Keratinocyte (primary cell): ENCODE results near the gene NIPSNAP2. TPM values are rescaled to one million over a fixed set of nuclear protein-coding genes. Genes with fewer than 3 reads are reported as not detected.
A peak's percentile ranks its signal among the peaks of the same experiment; 100 is the strongest.

ENCODE experiments used
- DNase-seq: peaks from one replicate; pipeline ENCODE4 v3.0.0-alpha.2; 2011; ENCODE audit warnings: low read depth, missing footprints, low spot score
- FAIRE-seq: peaks from 2 replicates; lab custom pipeline; 2011; peaks lifted over from hg19 to GRCh38; lab: Jason Lieb, UNC
- H2AFZ ChIP-seq: 2 replicates; pipeline ENCODE4 v1.6.0; 2012; ENCODE audit warnings: low read length, control low read depth, inconsistent platforms; ENCODE audit not compliant: control insufficient read depth
- H3K27ac ChIP-seq: 2 replicates; pipeline ENCODE4 v1.5.1; 2011; ENCODE audit warnings: low read length; ENCODE audit not compliant: control insufficient read depth, insufficient read depth
- H3K27me3 ChIP-seq: 3 replicates; pipeline ENCODE4 v1.6.0; 2011; ENCODE audit warnings: low read length; ENCODE audit not compliant: control insufficient read depth, insufficient read depth; ENCODE audit errors: extremely low read depth
- H3K36me3 ChIP-seq, 2 experiments: 2 replicates in 1 of 2; 3 replicates in 1 of 2; pipeline ENCODE4 v1.5.1; 2011; ENCODE audit warnings: low read length in 2 of 2, mild to moderate bottlenecking in 1 of 2; ENCODE audit not compliant: control insufficient read depth in 2 of 2, insufficient read depth in 2 of 2; ENCODE audit errors: extremely low read depth in 1 of 2
- H3K4me1 ChIP-seq: 3 replicates; pipeline ENCODE4 v1.5.1; 2011; ENCODE audit warnings: low read length; ENCODE audit not compliant: control insufficient read depth, insufficient read depth; ENCODE audit errors: extremely low read depth
- H3K4me2 ChIP-seq: 3 replicates; pipeline ENCODE4 v1.6.0; 2011; ENCODE audit warnings: low read depth, low read length; ENCODE audit not compliant: control insufficient read depth, insufficient read depth; ENCODE audit errors: extremely low read depth
- H3K4me3 ChIP-seq, 3 experiments: fragments of 200-600 bp in 1 of 3; sonication (generic) in 1 of 3; 2 replicates in 2 of 3; 3 replicates in 1 of 3; pipeline ENCODE4 v1.5.1; 2011 to 2016; ENCODE audit warnings: low read length in 3 of 3, mild to moderate bottlenecking in 3 of 3, control low read depth in 2 of 3, inconsistent platforms in 1 of 3, low read depth in 1 of 3, mixed read lengths in 1 of 3, mixed run types in 1 of 3, moderate library complexity in 1 of 3; ENCODE audit not compliant: control insufficient read depth in 2 of 3, insufficient read depth in 2 of 3; ENCODE audit errors: extremely low read depth in 1 of 3
- H3K79me2 ChIP-seq: 2 replicates; pipeline ENCODE4 v1.6.0; 2012; ENCODE audit warnings: low read length; ENCODE audit not compliant: control insufficient read depth, insufficient read depth
- H3K9ac ChIP-seq: 3 replicates; pipeline ENCODE4 v1.6.0; 2011; ENCODE audit warnings: low read length; ENCODE audit not compliant: control insufficient read depth, insufficient read depth; ENCODE audit errors: extremely low read depth
- H3K9me1 ChIP-seq: 3 replicates; pipeline ENCODE4 v1.6.0; 2011; ENCODE audit warnings: low read length; ENCODE audit not compliant: control insufficient read depth, insufficient read depth; ENCODE audit errors: extremely low read depth
- H3K9me3 ChIP-seq: 2 replicates; pipeline ENCODE4 v1.5.1; 2012; ENCODE audit warnings: low read depth, low read length; ENCODE audit not compliant: control insufficient read depth
- H4K20me1 ChIP-seq: 3 replicates; pipeline ENCODE4 v1.6.0; 2011; ENCODE audit warnings: low read length; ENCODE audit not compliant: control insufficient read depth, insufficient read depth; ENCODE audit errors: extremely low read depth
- EZH2 ChIP-seq: IDR thresholded peaks from one replicate; pipeline ENCODE4 v1.6.1; 2012; ENCODE audit warnings: inconsistent platforms, mild to moderate bottlenecking, low read length, moderate library complexity
- dilution Hi-C: fragments of 300-500 bp; cut with MboI; formaldehyde crosslinking; loops from one replicate; pipeline ENCODE4 v1.7.0; 2020; ENCODE audit warnings: low sequenced_read_pairs; ENCODE audit not compliant: extremely low pct_ligation_motif_present
- polyA minus RNA-seq, 3 experiments: library from RNA; depleted of rRNA, polyadenylated mRNA; stranded (reverse); fragments of >200 nt; gene quantifications; 1 replicate in 1 of 3; 2 replicates in 1 of 3; 3 replicates in 1 of 3; pipeline ENCODE4 v1.2.3, GENCODE V29; 2011
- polyA plus RNA-seq, 5 experiments: library from polyadenylated mRNA; depleted of rRNA in 3 of 5; stranded (reverse) in 3 of 5; stranded (forward) in 1 of 5; unstranded in 1 of 5; fragments of >200 nt; gene quantifications; 1 replicate in 1 of 5; 2 replicates in 3 of 5; 3 replicates in 1 of 5; pipeline versions ENCODE4 v1.2.1 to v1.2.3, GENCODE V29; 2011 to 2012; ENCODE audit warnings: missing spikeins in 2 of 5, low read depth in 1 of 5, low replicate concordance in 1 of 5
- TF ChIP-seq, protein P1 (sequence below), 3 experiments: IDR thresholded peaks in 1 of 3; conservative IDR thresholded peaks in 1 of 3; optimal IDR thresholded peaks in 1 of 3; 2 replicates in 2 of 3; 3 replicates in 1 of 3; pipeline versions ENCODE3 to v1.5.1; 2011; ENCODE audit warnings: low read length in 3 of 3, mild to moderate bottlenecking in 3 of 3, moderate library complexity in 2 of 3, control low read depth in 1 of 3, inconsistent platforms in 1 of 3; ENCODE audit not compliant: insufficient read depth in 2 of 3; ENCODE audit errors: extremely low read depth in 1 of 3

The NIPSNAP2 gene
- 39.5 to 64.7 TPM (median 45.6 TPM) in 3 replicates for polyA plus RNA-seq
- 8.1 TPM for polyA plus RNA-seq (2011; ENCODE audit: low read depth)
- 37.9 and 60.5 TPM in 2 replicates for polyA plus RNA-seq (2011; cell fraction: cytosol; rRNA removed)
- 17.1 and 18.5 TPM in 2 replicates for polyA plus RNA-seq (2011; cell fraction: nucleus; rRNA removed)
- 17.3 and 33.1 TPM in 2 replicates for polyA plus RNA-seq (2012; ENCODE audit: low replicate concordance)
- 9.9 to 44.1 TPM (median 21.9 TPM) in 3 replicates for polyA minus RNA-seq
- 23.4 TPM for polyA minus RNA-seq (2011; cell fraction: cytosol; rRNA and poly(A)+ RNA removed)
- polyA minus RNA-seq (2011; cell fraction: nucleus; rRNA and poly(A)+ RNA removed), result 9.2 and 11.8 TPM in 2 replicates

DNA sequence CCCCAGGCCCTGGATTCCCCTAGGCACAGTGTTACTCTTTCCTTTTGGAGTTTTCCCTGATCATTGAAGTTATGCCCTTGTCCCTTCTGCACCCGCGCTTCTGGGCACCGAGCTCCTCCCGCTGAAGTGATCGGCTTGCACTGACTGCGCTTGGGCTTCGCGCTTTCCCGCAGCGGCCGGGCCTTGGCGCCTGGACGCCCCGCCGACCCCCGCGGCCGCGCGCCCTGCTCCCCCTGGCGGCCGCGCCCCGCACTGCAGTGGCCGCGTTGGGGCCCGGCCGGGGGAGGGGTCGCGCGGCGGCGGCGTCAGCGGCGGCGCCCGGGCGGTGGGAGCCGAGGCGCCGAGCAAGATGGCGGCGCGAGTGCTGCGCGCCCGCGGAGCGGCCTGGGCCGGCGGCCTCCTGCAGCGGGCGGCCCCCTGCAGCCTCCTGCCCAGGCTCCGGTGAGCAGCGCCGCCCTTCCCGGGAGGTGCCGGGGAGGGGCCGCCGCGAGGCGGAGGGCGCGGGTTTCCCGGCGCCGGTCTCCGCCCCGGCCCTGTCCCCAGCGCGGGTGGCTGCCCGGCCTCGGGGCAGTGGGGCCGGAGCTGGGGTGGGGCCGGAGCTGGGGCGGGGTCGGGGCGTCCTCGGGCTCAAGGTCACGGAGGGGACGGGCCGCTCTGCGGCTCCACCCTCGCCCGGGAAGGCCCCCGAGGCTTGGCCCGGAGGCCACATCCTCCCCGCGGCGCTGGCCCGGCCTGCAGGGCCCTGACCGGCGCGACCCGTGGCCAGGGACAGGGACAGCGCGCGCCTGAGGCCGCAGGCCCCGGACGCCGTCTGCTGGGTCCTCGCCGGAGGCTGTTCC is at the start of gene NIPSNAP2:
TSS of gene NIPSNAP2 (plus strand) at position 325 of the 839 bp plus-strand sequence. CDS start at position 350, 25 bp downstream.
- no peak for TF ChIP-seq EZH2
- TF ChIP-seq, protein P1, sequence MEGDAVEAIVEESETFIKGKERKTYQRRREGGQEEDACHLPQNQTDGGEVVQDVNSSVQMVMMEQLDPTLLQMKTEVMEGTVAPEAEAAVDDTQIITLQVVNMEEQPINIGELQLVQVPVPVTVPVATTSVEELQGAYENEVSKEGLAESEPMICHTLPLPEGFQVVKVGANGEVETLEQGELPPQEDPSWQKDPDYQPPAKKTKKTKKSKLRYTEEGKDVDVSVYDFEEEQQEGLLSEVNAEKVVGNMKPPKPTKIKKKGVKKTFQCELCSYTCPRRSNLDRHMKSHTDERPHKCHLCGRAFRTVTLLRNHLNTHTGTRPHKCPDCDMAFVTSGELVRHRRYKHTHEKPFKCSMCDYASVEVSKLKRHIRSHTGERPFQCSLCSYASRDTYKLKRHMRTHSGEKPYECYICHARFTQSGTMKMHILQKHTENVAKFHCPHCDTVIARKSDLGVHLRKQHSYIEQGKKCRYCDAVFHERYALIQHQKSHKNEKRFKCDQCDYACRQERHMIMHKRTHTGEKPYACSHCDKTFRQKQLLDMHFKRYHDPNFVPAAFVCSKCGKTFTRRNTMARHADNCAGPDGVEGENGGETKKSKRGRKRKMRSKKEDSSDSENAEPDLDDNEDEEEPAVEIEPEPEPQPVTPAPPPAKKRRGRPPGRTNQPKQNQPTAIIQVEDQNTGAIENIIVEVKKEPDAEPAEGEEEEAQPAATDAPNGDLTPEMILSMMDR (optimal IDR thresholded peaks at IDR 0.05 in 1 of 3, IDR thresholded peaks at IDR 0.05 in 1 of 3, conservative IDR thresholded peaks at IDR 0.05 in 1 of 3; ENCODE audit: extremely low read depth in 1 of 3, insufficient read depth in 2 of 3, low read length in 3 of 3), result peak in 1 of 3 experiments; percentile 73
- H3K36me3 ChIP-seq, result peaks cover 0 to 2% of the 10 kb centered on the region in 2 experiments
- no peaks in the 10 kb centered on the region for H3K27me3 ChIP-seq
- H3K9ac ChIP-seq, result peak within 1 kb of the TSS; percentile 82
- no peaks in the 10 kb centered on the region for H3K9me1 ChIP-seq
- H3K79me2 ChIP-seq, result peaks cover 8% of the 10 kb centered on the region
- peaks cover 22% of the 10 kb centered on the region for H3K4me1 ChIP-seq
- H3K4me3 ChIP-seq, result peak within 1 kb of the TSS; percentile 47 to 82 (median 58)
- H2AFZ ChIP-seq, result peak within 1 kb of the TSS; percentile 75
- FAIRE-seq (no peak), DNase-seq (no peak)
- no peaks in the 10 kb centered on the region for H3K9me3 ChIP-seq
- dilution Hi-C loops, result no loop called here
- no peaks in the 10 kb centered on the region for H4K20me1 ChIP-seq
- H3K4me2 ChIP-seq, result peak within 1 kb of the TSS; percentile 78
- peak within 1 kb of the TSS; percentile 67 for H3K27ac ChIP-seq

DNA sequence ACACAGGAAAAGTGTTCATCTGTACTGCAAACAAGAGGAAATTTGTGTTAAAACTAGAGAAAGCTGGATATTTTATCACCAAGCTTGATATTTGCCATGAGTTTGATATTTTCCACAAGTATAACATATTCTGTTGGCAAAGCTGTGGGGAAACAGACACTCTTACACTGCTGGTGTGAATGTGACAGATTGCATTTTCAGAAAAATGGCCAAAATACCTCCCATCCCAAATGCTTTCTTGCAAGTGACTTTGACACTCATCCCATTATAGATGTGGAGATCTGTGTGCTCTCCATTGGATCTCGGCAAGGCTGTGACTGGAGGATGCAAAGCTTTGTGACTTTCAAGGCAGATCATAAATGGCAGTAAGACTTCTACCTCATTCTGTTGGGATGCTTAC is 46.6 kb upstream of the NIPSNAP2 start:
- H3K27me3 ChIP-seq, result no peaks in the 10 kb centered on the region
- H3K27ac ChIP-seq, result no peak overlapping the region
- H3K4me3 ChIP-seq, result no peak overlapping the region
- FAIRE-seq, result no peak
- DNase-seq, result no peak
- H3K36me3 ChIP-seq, result no peaks in the 10 kb centered on the region
- no peak overlapping the region for H3K9ac ChIP-seq
- H3K4me1 ChIP-seq, result no peaks in the 10 kb centered on the region
- H4K20me1 ChIP-seq, result no peaks in the 10 kb centered on the region
- H2AFZ ChIP-seq, result no peak overlapping the region
- dilution Hi-C loops, result no loop called here
- H3K4me2 ChIP-seq, result no peak overlapping the region
- H3K9me3 ChIP-seq, result no peaks in the 10 kb centered on the region
- H3K9me1 ChIP-seq, result no peaks in the 10 kb centered on the region
- H3K79me2 ChIP-seq, result no peaks in the 10 kb centered on the region
- TF ChIP-seq EZH2, result no peak
- TF ChIP-seq, protein P1 (optimal IDR thresholded peaks at IDR 0.05 in 1 of 3, IDR thresholded peaks at IDR 0.05 in 1 of 3, conservative IDR thresholded peaks at IDR 0.05 in 1 of 3; ENCODE audit: extremely low read depth in 1 of 3, insufficient read depth in 2 of 3, low read length in 3 of 3), result no peak
